RKO (cell line): ENCODE results near the gene ZFAND2A.
"Not testable (repeated sequence)": the region's sequence is repeated elsewhere in the genome, so short reads cannot be mapped to it uniquely, and the experiment has no call there.

Experiments
- DNase-seq: peaks from one replicate; pipeline ENCODE4 v3.0.0-alpha.2; 2016; ENCODE audit warnings: low spot score

The ZFAND2A gene

DNA sequence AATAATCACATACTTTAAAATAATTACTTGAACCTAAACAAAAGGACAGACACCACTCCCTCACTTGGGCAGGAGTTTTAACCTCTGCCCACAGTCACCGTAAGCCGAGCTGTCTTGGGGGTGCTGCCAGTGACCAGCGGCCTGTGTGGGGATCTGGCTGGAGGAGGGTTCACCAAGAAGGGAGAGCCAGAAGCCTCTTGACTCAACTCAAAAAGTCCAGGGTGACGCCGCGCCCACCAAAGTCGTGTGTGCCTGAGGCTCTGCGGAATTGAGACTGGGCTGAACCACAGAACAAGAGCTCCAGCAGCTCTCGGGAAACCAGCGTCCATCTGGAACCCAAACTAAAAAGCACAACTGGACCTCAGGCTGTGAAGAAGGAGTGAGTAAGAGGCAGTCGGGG lies 35.8 kb downstream of the ZFAND2A start:
- DNase-seq, result no peak

DNA sequence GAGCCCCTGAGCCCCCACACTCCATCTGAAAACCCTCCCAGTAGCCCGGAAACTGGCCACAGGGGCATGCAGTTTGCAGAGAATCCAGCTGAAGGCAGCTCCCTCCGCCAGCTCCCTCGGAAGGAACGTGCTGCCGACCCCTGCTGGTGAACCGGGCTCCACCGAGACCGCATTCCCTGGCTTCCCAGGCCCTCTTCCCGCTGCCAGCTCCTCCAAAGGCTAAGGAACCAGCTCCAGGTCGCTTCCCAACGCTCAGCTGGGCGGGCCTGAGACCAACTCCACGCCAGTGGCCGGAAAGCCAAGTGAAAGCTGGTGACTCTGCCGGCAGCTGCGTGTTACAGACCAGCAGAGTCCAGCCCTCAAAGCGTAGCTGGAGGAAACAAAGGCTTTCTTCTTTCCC lies 36.3 kb downstream of the ZFAND2A start:
- DNase-seq, result no peak

DNA sequence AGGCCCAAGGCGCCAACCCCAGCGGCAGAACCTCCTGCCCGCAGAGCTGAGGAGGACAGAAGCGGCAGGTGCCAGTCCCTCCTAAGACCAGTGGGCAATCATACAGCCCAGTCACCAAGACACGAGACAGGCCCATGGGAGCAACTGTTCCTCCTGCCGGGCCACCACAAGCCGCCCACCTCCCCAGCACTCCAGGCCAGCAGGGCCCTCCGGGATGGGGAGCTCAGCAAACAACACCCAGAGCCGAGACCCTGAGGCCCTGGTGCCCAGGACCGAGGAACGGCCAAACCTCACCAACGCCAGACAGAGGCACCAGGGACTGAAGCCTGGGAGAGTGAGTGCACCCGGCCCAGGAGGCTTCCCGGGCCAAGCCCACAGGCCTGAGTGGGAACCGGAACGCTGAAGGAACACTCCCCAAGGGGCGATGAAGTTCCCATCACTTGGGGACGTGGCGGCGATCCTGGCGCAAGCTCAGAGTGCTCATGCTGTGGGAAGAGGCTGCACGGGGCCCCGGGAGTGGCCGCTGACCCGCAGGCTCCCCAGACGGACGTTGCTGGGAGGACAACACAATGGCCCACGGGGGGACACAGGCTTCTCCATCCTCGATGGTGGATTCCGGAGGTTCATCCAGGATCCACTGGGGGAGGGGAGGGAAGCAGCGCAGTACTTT lies 37.0 kb downstream of the ZFAND2A start:
- no peak for DNase-seq

DNA sequence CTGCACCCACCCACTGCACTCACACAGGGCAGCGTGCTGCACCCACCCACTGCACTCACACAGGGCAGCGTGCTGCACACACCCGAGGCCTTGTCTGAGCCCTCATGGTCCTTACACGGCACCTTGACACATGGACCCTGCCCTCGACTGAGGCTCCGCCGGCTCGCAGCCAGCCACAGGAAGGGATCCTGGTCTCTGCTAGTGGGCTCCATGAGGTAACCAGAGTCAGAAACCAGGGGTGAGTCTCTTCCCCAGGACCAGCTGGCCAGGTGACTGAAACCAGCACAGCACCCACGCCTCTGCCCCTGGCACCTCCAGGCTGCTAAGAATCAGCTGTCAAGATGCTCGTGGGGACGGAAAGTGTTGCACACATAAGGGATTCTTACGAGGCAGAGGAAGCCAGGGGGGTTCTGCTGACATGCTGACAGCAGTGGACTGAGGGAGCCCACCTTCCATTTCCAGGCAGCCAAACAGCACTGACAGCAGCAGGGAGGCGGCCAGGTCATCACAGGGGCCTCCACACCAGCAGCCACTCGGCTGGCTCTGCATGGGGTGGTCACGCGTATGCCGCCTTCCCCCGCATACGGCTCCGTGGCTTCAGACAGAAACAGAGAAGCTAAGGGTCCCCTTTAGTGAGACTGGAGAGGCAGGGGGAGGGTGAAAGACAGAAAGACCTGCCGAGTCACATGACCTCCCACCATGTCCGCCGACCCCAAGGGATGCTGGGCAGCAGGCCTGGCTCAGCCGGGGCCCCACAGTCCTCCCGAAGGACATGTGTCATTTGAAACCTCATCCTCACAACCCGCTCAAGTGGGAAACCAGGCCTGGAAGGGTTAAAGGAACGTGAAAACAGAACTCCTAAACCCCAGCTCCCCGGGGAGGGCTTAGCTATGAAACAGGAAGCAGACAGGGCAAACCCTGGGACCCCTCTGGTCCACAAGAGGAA lies 37.8 kb downstream of the ZFAND2A start:
- no peak for DNase-seq

DNA sequence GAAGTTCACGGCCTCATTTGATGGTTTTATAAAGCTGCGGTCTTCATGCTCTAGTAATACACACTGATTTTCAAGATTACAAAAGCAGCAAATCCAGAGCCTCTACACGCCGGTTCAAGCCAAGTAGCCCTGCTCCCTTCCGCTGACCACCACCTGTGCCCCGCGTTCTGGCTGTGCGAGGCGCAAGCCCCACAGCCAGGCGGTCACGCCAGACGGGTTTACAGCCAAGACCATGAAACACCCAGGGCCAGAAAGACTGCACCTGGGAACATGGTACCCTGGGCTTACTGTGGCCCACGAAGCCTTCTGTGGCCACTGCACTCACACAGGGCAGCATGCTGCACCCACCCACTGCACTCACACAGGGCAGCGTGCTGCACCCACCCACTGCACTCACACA lies 38.5 kb downstream of the ZFAND2A start:
- DNase-seq, result no peak

DNA sequence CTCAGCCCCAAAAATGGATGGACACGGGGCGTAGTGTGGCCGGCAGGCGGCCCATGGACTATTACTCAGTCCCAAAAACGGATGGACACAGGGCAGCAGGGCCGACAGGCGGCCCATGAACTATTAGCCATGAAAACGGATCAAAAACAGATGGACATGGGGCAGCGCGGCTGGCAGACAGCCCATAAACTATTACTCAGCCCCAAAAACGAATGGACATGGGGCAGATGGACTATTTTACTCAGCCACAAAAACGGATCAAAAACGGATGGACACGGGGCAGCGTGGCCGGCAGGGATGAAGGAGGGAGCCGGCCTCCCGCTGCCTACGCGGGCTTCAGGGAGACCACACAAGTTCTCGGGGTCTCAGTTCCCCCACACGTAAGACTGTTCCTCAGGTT lies 39.2 kb downstream of the ZFAND2A start:
- no peak for DNase-seq

DNA sequence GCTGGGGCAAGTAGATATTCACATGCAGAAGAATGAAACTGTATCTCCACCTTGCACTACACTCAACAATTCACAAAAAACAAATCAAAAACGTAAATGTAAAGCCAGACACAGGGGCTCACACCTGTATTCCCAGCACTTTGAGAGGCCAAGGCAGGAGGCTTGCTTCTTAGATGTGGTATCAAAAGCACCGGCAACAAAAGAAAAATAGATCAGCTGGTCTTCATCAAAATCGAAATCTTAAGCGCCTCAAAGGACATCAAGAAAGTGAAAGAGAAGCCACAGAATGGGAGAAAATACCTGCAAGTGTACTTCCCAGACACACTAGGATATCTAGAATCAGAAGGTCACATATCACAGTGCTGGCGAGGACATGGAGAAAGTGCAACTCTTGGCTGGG lies 40.8 kb downstream of the ZFAND2A start:
- no peak for DNase-seq

DNA sequence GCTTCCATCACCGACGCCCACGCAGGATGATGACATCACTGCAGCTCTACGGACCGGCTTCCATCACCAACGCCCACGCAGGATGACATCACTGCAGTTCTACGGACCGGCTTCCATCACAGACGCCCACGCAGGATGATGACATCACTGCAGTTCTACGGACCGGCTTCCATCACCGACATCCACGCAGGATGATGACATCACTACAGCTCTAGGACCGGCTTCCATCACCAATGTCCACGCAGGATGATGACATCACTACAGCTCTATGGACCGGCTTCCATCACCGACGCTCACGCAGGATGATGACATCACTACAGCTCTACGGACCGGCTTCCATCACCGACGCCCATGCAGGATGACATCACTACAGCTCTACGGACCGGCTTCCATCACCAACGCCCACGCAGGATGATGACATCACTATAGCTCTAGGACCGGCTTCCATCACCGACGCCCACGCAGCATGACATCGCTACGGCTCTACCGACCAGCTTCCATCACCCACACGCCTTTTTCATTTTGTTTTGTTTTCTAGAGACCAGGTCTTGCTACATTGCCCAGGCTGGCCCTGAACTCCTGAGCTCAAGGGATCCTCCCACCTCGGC lies 42.6 kb downstream of the ZFAND2A start:
- DNase-seq, result no peak

DNA sequence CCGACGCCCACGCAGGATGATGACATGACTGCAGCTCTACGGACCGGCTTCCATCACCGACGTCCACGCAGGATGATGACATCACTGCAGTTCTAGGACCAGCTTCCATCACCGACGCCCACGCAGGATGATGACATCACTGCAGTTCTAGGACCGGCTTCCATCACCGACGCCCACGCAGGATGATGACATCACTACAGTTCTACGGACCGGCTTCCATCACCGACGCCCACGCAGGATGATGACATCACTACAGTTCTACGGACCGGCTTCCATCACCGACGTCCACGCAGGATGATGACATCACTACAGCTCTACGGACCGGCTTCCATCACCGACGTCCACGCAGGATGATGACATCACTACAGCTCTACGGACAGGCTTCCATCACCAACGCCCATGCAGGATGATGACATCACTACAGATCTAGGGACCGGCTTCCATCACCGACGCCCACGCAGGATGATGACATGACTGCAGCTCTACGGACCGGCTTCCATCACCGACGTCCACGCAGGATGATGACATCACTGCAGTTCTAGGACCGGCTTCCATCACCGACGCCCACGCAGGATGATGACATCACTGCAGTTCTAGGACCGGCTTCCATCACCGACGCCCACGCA lies 43.5 kb downstream of the ZFAND2A start:
- DNase-seq, result not testable (repeated sequence)

DNA sequence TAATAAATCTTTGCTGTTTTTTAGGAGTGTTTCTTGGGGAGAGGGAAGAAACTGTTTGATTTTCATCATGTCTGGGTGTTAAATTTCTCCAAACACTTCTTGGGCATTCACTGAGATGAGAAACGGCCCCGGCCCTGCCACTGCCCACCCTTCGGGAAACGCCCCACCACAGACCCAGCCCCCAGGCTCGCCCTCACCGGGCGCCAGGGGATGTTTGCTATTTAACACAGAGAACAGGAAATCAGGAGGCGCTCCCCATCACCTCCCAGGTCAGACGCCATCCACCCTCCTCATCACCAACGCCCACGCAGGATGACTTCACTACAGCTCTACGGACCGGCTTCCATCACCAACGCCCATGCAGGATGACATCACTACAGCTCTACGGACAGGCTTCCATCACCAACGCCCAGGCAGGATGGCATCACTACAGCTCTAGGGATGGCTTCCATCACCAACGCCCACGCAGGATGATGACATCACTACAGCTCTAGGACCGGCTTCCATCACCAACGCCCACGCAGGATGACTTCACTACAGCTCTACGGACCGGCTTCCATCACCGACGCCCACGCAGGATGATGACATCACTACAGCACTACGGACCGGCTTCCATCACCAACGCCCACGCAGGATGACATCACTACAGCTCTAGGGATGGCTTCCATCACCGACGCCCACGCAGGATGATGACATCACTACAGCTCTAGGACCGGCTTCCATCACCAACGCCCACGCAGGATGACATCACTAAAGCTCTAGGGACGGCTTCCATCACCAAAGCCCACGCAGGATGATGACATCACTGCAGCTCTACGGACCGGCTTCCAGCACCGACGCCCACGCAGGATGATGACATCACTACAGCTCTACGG lies 44.6 kb downstream of the ZFAND2A start:
- peak; percentile 24 for DNase-seq

DNA sequence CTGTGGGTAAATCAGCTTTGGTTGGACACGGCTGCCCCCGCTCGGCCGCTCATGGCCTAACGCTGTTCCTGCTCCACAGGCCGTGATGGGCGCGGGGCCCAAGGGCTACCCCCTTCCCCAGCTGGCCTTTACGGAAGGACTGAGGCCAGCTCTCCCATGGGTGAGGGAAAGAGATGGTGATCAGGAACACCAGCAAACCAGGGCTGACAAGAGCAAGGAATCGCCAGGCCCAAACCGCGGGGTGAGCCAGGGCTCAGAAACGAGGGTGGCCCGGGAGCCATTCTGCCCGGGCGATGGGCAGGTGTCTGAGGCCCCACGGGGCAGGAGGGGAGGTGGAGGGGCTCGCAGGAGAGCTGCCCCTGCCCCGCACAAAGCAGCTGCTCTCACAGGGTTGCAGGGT lies 45.5 kb downstream of the ZFAND2A start:
- DNase-seq, result no peak

DNA sequence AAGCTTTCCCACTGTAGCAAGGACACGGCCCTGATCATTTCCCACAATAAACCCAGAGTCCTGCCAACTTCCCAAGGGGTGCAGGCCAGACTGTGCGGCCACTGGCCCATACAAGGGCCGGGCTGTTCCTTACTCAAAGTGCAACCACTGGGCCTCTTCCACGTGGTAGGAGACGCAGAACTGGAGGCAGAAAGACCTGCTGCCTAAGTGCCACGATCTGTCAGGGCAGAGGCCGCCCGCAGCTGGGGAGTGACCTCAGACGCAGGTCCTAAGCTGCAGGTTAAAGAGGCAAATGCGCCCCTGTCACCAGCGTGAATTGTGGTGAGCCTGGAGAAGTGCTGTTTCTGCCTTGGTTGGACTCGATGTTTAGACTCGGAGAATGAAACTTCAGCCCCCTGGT lies 45.9 kb downstream of the ZFAND2A start:
- no peak for DNase-seq

DNA sequence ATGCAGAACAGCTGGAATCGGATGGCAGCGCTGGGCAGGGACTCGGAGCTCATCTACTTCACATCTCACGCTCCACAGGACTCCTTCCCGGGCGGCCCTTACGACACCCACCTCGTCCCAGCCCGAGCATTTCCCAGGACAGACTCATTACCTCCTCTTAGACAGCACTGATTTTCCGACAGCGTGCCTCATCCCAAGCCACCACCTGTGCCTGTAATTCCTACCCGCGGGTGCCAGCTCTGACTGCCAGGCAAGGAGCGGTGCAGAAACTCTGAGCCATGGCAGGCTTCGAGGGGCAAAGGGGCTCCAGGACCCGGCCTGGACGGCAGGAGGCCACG lies 46.5 kb downstream of the ZFAND2A start:
- no peak for DNase-seq

DNA sequence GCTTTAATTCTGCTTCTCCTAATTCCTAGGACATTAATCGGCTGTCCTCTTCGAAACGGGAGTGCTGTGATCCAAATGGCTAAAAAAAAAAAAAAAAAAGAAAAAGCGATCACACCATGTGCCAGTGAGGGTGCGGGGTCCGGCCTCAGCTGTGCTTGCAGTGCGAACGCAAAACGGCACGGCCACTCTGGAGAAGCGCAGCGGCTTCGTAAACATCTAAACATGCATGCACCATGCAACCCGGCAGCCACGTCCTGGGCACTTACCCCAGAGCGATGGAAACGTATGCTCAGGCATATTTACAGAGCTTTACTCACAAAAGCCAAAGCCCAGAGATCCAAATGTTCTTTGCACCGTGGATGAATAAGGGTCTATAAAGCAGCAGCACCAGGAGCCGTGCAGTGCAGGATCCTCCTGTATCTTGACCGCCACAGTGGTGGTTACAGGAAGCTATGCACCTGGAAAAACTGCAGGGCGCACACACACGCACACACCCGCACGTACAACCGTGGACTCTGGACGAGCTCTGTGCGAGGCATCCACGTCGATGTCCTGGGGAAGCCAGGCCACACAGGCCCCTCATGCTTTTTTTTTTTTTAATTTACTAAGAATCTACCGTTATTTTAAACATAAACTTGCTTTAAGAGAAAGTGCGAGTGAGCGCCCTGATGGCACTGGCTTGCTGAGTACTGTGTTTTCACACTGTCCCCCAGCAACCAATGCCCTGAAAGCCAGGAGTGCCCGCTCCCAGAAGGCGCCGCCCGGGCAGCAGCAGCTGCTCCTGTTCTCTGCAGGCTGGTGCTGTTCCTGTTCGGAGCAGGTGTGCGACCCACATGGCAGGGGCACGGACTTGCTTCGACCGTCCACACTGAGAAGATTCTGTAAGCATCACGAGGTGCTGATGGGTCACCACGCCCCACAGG lies 47.1 kb downstream of the ZFAND2A start:
- DNase-seq, result no peak

DNA sequence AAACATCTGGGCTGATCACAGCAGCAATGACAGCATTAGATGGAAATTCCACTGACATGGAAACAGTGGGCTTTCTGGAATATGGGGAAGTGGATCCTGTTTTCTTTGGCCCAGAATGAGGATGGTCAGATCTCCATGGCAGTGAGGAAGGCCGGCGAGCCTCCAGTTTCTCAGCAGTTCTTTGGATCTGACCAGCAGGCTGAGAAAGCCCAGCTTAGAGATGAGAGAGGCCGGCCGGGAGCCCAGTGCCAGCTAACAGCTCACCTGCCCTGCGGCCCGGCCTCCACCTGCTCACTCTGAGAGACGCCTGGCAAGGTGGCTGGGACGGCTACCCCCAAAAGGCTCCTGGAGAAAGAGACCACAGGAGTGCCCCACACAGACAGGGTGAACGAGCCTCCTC lies 47.9 kb downstream of the ZFAND2A start:
- DNase-seq, result no peak

DNA sequence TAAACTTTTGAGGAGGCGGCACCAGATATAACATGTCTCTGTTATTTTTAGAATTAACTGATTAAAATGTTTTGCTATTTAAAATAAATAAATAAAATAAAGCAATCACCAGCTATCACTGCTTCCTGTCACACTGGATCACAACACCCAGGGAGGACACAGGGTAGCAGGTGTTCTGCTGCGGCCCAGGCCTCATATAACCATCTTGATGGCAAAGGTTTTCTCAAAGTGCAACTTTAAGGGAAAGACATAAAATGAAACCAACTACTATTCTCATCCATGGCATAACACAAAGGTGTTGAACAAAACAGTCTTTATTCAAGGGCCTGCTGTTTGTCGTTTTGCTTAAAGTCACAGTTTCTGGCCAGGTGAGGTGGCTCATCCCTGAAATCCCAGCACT lies 48.8 kb downstream of the ZFAND2A start:
- DNase-seq, result no peak

DNA sequence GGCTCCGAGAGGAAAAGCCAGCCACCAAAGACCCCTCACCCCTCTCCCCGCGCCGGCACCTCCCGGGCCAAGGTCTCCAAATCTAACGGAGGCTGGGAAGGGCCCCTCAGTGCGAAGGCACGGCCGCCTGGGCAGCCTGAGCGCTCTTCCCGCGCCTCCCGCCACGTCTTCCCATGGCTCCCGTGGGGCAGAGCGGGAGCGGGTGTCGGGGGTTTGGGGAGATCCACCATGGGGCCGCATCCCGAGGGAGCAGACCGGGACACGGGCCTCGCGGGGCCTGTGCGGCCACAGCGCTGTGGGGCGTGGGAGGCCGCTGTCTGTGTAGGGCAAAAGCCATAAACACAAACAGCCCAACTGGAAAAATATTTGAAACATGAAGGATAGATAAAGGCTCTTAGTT lies 49.6 kb downstream of the ZFAND2A start:
- DNase-seq, result no peak

DNA sequence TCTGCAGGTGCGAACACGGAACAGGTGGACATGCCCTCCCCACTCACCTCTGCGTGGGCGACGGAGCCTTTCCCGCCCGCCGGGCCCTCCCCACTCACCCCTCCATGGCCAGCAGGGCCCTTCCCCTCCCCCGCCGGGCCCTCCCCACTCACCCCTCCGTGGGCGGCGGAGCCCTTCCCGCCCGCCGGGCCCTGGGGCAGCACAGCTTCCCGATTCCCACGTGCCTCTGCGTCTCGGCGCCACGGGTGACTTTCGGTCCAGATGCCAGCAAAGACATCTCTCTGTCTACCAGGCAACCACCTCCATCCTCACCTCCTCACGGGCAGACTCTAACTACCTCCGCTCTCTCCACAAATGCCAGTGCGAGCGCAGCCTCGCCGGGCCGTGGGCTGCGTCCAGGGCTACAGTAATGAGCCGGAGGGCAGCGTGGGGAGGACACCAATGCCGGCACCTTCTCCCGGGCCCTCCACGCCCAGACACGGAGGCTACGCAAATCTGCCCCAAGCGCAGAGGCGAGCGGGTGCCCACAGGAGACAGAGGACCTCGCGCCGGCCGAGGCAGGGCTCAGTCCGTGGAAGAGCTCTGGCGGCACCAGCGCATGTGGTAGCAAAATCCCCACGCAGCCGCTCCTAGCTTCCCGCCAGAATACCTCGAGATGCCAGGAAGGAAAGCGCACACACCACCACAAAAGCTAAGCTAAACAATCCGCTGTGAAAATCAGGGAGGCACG lies 50.2 kb downstream of the ZFAND2A start:
- no peak for DNase-seq

DNA sequence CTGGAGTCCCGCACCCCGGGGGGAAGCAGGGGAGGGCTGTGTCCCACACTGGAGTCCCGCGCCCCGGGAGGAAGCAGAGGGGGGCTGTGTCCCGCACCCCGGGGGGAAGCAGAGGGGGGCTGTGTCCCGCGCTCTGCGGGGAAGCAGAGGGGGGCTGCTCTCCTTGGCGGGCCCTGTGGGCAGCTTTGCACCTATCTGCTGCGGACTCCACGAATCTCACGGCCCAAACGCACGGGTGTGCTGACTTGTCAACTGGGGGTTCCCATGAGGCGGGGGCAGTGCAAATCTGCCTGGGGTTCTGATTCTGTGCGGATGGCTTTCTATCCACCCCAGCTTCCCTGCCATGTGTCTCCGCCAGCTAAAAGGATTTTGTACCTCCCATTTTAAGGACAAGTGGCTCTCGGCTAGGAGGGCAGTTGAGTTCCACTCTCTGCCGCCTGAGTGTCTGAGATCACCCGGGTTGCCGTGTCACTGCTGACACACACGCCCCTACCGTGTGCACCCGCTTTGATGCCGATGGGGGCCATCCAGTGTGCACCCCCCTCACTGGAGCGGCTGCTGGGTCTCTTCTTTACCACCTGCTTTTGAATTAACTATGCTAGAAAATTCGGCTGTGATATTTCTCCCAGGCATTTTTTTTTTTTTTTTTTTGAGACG lies 51.6 kb downstream of the ZFAND2A start:
- DNase-seq, result no peak
